Caco-2 (cell line): ENCODE results near the gene KCTD12. TPM values are rescaled to one million over a fixed set of nuclear protein-coding genes. Genes with fewer than 3 reads are reported as not detected.
"Not testable (repeated sequence)": the region's sequence is repeated elsewhere in the genome, so short reads cannot be mapped to it uniquely, and the experiment has no call there.

ENCODE experiments used
- BruUV-seq: library from RNA; stranded (reverse); fragments of 400-500 nt; replicated peaks from 2 replicates; lab custom pipeline; 2021; lab: Mats Ljungman, UMichigan
- CTCF ChIA-PET: fragments of 300-600 bp; sonication (Branson Sonifier 250); formaldehyde crosslinking; loops from one replicate; lab custom pipeline; 2022; ENCODE audit warnings: antibody characterized with exemption; lab: Charles Lee
- POLR2A ChIA-PET: fragments of 300-600 bp; sonication (Branson Sonifier 250); formaldehyde crosslinking; loops from one replicate; lab custom pipeline; 2022; ENCODE audit warnings: antibody characterized with exemption; lab: Charles Lee
- DNase-seq, 2 experiments: peaks; one replicate each; pipeline versions ENCODE4 v3.0.0 to v3.0.0-alpha.2; 2020 to 2022
- H3K27me3 ChIP-seq: replicated peaks from 2 replicates; pipeline ENCODE4 v1.6.0; 2011; ENCODE audit warnings: low read length; ENCODE audit not compliant: control insufficient read depth, insufficient read depth
- H3K36me3 ChIP-seq: 2 replicates; pipeline ENCODE4 v1.5.1; 2011; ENCODE audit warnings: low read length; ENCODE audit not compliant: control insufficient read depth, insufficient read depth
- H3K4me1 ChIP-seq: fragments of 250-450 bp; sonication (Bioruptor Pico); 2 replicates; pipeline ENCODE4 v1.5.1; 2020; ENCODE audit warnings: mild to moderate bottlenecking
- H3K4me3 ChIP-seq: 2 replicates; pipeline ENCODE4 v1.5.1; 2011; ENCODE audit warnings: low read depth, mild to moderate bottlenecking, control low read depth, low read length
- H3K9me3 ChIP-seq: fragments of 250-450 bp; sonication (Bioruptor Pico); 2 replicates; pipeline ENCODE4 v1.5.1; 2020; ENCODE audit warnings: mild to moderate bottlenecking, moderate library complexity
- H3K27ac Mint-ChIP-seq: one replicate; pipeline ENCODE4 v1.8.0; 2022; ENCODE audit warnings: mixed read lengths; ENCODE audit not compliant: unreplicated experiment
- H3K27me3 Mint-ChIP-seq: one replicate; pipeline ENCODE4 v1.8.0; 2022; ENCODE audit warnings: mixed read lengths; ENCODE audit not compliant: insufficient read depth, unreplicated experiment
- H3K36me3 Mint-ChIP-seq: one replicate; pipeline ENCODE4 v1.8.0; 2022; ENCODE audit warnings: mild to moderate bottlenecking, mixed read lengths; ENCODE audit not compliant: insufficient read depth, unreplicated experiment
- H3K4me1 Mint-ChIP-seq: one replicate; pipeline ENCODE4 v1.8.0; 2022; ENCODE audit warnings: low read depth, mixed read lengths; ENCODE audit not compliant: unreplicated experiment
- H3K4me3 Mint-ChIP-seq: one replicate; pipeline ENCODE4 v1.8.0; 2022; ENCODE audit warnings: mild to moderate bottlenecking, moderate library complexity, mixed read lengths; ENCODE audit not compliant: unreplicated experiment
- H3K9me3 Mint-ChIP-seq: one replicate; pipeline ENCODE4 v1.8.0; 2022; ENCODE audit warnings: mixed read lengths; ENCODE audit not compliant: unreplicated experiment
- intact Hi-C: fragments of 100-400 bp; cut with micrococcal nuclease; formaldehyde crosslinking; loops from one replicate; pipeline ENCODE4 v1.10.0; 2022; ENCODE audit not compliant: unreplicated experiment
- total RNA-seq: library from RNA; stranded (reverse); gene quantifications from 2 replicates; pipeline ENCODE4 v1.2.3, GENCODE V29; 2022
- TF ChIP-seq, protein P1 (sequence below), 2 experiments: fragments of 200-600 bp in 1 of 2; IDR thresholded peaks; 1 replicate in 1 of 2; 2 replicates in 1 of 2; pipeline versions ENCODE4 v1.5.1 to v1.8.0; 2011 to 2022; ENCODE audit warnings: antibody characterized with exemption in 1 of 2, control low read depth in 1 of 2, inconsistent platforms in 1 of 2, low read depth in 1 of 2, low read length in 1 of 2, mild to moderate bottlenecking in 1 of 2, moderate library complexity in 1 of 2; ENCODE audit not compliant: insufficient read depth in 1 of 2, severe bottlenecking in 1 of 2, unreplicated experiment in 1 of 2

The KCTD12 gene
- total RNA-seq, 1 experiment from 2014 or later = 1.8 TPM

DNA sequence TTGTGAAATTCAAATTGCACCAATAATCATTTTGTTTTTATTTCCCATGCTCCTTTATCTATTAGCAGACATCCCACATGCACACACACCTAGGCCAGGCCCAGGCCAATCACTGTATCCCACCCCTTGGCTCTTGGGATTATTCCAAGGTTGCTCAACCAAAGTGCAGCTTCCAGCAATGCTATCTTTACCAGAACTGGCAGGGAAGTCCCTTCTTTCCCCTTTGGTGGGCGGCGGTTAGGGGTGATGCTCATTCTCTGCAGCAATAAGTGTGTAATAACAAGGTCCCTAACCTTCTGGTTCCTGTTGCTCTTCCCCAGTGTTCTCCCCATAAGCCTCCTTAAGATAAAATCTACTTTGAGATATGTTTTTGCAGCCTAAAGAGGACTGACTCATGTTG lies 18.3 kb upstream of the KCTD12 start:
- H3K27me3 ChIP-seq = no peaks in the 10 kb centered on the region; the same call in 1 of the 2 replicates
- TF ChIP-seq, protein P1, sequence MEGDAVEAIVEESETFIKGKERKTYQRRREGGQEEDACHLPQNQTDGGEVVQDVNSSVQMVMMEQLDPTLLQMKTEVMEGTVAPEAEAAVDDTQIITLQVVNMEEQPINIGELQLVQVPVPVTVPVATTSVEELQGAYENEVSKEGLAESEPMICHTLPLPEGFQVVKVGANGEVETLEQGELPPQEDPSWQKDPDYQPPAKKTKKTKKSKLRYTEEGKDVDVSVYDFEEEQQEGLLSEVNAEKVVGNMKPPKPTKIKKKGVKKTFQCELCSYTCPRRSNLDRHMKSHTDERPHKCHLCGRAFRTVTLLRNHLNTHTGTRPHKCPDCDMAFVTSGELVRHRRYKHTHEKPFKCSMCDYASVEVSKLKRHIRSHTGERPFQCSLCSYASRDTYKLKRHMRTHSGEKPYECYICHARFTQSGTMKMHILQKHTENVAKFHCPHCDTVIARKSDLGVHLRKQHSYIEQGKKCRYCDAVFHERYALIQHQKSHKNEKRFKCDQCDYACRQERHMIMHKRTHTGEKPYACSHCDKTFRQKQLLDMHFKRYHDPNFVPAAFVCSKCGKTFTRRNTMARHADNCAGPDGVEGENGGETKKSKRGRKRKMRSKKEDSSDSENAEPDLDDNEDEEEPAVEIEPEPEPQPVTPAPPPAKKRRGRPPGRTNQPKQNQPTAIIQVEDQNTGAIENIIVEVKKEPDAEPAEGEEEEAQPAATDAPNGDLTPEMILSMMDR (IDR thresholded peaks at IDR 0.05; ENCODE audit: insufficient read depth in 1 of 2, low read depth in 1 of 2, low read length in 1 of 2, severe bottlenecking in 1 of 2, unreplicated experiment in 1 of 2) = no peak
- no peak for DNase-seq
- no peaks in the 10 kb centered on the region for H3K4me1 ChIP-seq
- ChIA-PET CTCF (interaction anchor here (0.6 to 1.9 kb wide), 3 partner anchors 82 to 422 kb away, joined by 3 to 9 read pairs (median 4); no protein-coding TSS in a partner anchor), POLR2A (interaction anchor here (1.1 kb wide), 1 partner anchor 19 kb away, joined by 3 read pairs; no protein-coding TSS in a partner anchor)
- Mint-ChIP-seq H3K9me3 (peaks cover 2% of the 10 kb centered on the region), H3K27me3 (peaks cover 20% of the 10 kb centered on the region), H3K36me3 (no peaks in the 10 kb centered on the region), H3K27ac (no peak overlapping the region), H3K4me3 (no peak overlapping the region), H3K4me1 (no peaks in the 10 kb centered on the region)
- intact Hi-C loops = no loop called here
- peaks cover 2% of the 10 kb centered on the region; the same call in 1 of the 2 replicates for H3K9me3 ChIP-seq
- H3K36me3 ChIP-seq = no peaks in the 10 kb centered on the region
- no TSS peak for BruUV-seq
- no peak overlapping the region for H3K4me3 ChIP-seq

DNA sequence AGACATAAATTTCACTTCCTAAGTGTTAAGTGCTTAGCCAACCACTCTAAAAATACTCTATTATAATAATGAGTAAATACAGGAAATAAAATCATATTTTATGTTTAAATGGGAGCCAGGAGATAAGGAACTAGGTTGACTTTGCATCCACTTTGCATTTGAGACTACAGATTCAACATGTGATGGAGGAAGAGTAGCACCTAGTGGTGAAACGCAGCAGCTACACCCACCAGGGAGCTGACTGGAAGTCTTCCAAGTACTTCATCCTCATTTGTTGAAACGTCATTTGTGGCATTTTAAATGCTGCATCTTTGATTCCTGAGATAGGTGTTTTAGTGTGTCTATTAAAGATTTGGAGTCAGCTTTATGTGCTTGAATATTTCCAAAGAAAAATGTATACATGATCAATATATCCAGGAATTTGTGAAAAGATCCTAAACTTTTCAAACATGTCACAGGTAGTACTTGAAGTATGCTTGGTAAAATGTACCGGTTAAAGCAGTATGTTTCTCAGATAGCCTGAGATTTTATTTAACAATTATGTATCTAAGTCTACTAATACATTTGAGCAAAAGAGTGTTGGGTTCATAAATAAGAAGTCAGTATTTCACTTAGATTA lies 17.4 kb upstream of the KCTD12 start:
- no TSS peak for BruUV-seq

DNA sequence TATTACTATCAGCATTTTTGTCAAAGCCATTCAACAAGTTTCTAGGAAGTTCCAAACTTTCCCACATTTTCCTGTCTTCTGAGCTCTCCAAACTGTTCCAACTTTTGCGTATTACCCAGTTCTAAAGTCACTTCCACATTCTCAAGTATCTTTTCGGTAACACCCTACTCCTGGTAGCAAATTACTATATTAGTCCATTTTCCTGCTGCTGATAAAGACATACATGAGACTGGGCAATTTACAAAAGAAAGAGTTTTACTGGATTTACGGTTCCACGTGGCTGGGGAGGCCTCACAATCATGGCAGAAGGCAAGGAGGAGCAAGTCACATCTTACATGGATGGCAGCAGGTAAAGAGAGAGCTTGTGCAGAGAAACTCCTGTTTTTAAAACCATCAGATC lies 12.9 kb upstream of the KCTD12 start:
- intact Hi-C loops, H3K4me3 Mint-ChIP-seq, H3K4me1 ChIP-seq, DNase-seq, POLR2A ChIA-PET, H3K27me3 ChIP-seq, H3K36me3 ChIP-seq, H3K36me3 Mint-ChIP-seq, H3K4me3 ChIP-seq, H3K27ac Mint-ChIP-seq, CTCF ChIA-PET, H3K4me1 Mint-ChIP-seq, BruUV-seq: not testable (repeated sequence)
- peaks cover 13% of the 10 kb centered on the region for H3K9me3 ChIP-seq
- Mint-ChIP-seq H3K27me3 (peaks cover 13% of the 10 kb centered on the region), H3K9me3 (peaks cover 24% of the 10 kb centered on the region)

More for the DNA sequence above, 17.4 kb upstream of the KCTD12 start:
- intact Hi-C loops = loop anchor here (1.0 kb wide), 6 partner anchors 81 to 1216 kb away; no protein-coding TSS in a partner anchor
- CTCF ChIA-PET = interaction anchor here (0.6 to 1.9 kb wide), 7 partner anchors 9 to 1057 kb away, joined by 3 to 9 read pairs (median 4); no protein-coding TSS in a partner anchor
- H3K27ac Mint-ChIP-seq = no peak overlapping the region
- POLR2A ChIA-PET = interaction anchor here (1.1 kb wide), 1 partner anchor 19 kb away, joined by 3 read pairs; no protein-coding TSS in a partner anchor
- H3K27me3 ChIP-seq = no peaks in the 10 kb centered on the region; the same call in 1 of the 2 replicates
- H3K36me3 Mint-ChIP-seq = no peaks in the 10 kb centered on the region
- H3K4me1 ChIP-seq = no peaks in the 10 kb centered on the region
- TF ChIP-seq, protein P1 (IDR thresholded peaks at IDR 0.05; ENCODE audit: insufficient read depth in 1 of 2, low read depth in 1 of 2, low read length in 1 of 2, severe bottlenecking in 1 of 2, unreplicated experiment in 1 of 2) = peak; percentile 91 to 99
- no peaks in the 10 kb centered on the region for H3K4me1 Mint-ChIP-seq
- no peak overlapping the region for H3K4me3 ChIP-seq
- DNase-seq = peak; percentile 72 to 80
- peaks cover 15% of the 10 kb centered on the region for H3K27me3 Mint-ChIP-seq
- H3K9me3 Mint-ChIP-seq = peaks cover 11% of the 10 kb centered on the region
- H3K4me3 Mint-ChIP-seq = no peak overlapping the region
- no peaks in the 10 kb centered on the region for H3K36me3 ChIP-seq
- peaks cover 9% of the 10 kb centered on the region for H3K9me3 ChIP-seq

DNA sequence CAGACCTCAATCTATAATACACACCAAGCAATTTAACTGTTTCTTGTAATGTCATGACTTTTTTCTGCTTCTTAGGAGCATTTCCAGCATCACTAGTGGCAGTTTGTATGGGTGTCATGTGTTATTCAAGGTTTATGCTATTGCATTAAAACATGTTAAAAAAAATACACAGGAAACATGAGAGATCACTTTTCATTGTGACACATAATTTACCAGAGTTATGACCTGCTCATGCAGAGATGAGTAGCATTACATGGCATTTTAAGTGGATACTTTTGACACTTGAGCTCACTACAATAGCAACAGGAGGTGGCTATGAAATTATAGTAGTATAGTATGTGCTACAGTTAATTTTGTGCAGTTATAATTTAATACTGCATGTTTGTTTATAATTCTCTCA lies 11.0 kb upstream of the KCTD12 start:
- DNase-seq, H3K36me3 ChIP-seq, H3K4me3 Mint-ChIP-seq, H3K27me3 ChIP-seq, POLR2A ChIA-PET, H3K27ac Mint-ChIP-seq, H3K4me1 ChIP-seq, H3K4me1 Mint-ChIP-seq, H3K36me3 Mint-ChIP-seq, intact Hi-C loops, BruUV-seq, CTCF ChIA-PET, H3K4me3 ChIP-seq: not testable (repeated sequence)
- Mint-ChIP-seq H3K9me3 (peaks cover 24% of the 10 kb centered on the region), H3K27me3 (peaks cover 16% of the 10 kb centered on the region)
- peaks cover 13% of the 10 kb centered on the region for H3K9me3 ChIP-seq
